Caco-2 (cell line): ENCODE measurements around the gene RHBDF2. TPM values are rescaled to one million over a fixed set of nuclear protein-coding genes. Genes with fewer than 3 reads are reported as not detected.
A peak's percentile ranks its signal among the peaks of the same experiment; 100 is the strongest.
"Not testable (repeated sequence)": the region's sequence is repeated elsewhere in the genome, so short reads cannot be mapped to it uniquely, and the experiment has no call there.

ENCODE experiments used
- BruUV-seq: library from RNA; stranded (reverse); fragments of 400-500 nt; replicated peaks from 2 replicates; lab custom pipeline; 2021; lab: Mats Ljungman, UMichigan
- CTCF ChIA-PET: fragments of 300-600 bp; sonication (Branson Sonifier 250); formaldehyde crosslinking; loops from one replicate; lab custom pipeline; 2022; ENCODE audit warnings: antibody characterized with exemption; lab: Charles Lee
- POLR2A ChIA-PET: fragments of 300-600 bp; sonication (Branson Sonifier 250); formaldehyde crosslinking; loops from one replicate; lab custom pipeline; 2022; ENCODE audit warnings: antibody characterized with exemption; lab: Charles Lee
- DNase-seq, 2 experiments: peaks; one replicate each; pipeline versions ENCODE4 v3.0.0 to v3.0.0-alpha.2; 2020 to 2022
- H3K27me3 ChIP-seq: replicated peaks from 2 replicates; pipeline ENCODE4 v1.6.0; 2011; ENCODE audit warnings: low read length; ENCODE audit not compliant: control insufficient read depth, insufficient read depth
- H3K36me3 ChIP-seq: 2 replicates; pipeline ENCODE4 v1.5.1; 2011; ENCODE audit warnings: low read length; ENCODE audit not compliant: control insufficient read depth, insufficient read depth
- H3K4me1 ChIP-seq: fragments of 250-450 bp; sonication (Bioruptor Pico); 2 replicates; pipeline ENCODE4 v1.5.1; 2020; ENCODE audit warnings: mild to moderate bottlenecking
- H3K4me3 ChIP-seq: 2 replicates; pipeline ENCODE4 v1.5.1; 2011; ENCODE audit warnings: low read depth, mild to moderate bottlenecking, control low read depth, low read length
- H3K9me3 ChIP-seq: fragments of 250-450 bp; sonication (Bioruptor Pico); 2 replicates; pipeline ENCODE4 v1.5.1; 2020; ENCODE audit warnings: mild to moderate bottlenecking, moderate library complexity
- H3K27ac Mint-ChIP-seq: one replicate; pipeline ENCODE4 v1.8.0; 2022; ENCODE audit warnings: mixed read lengths; ENCODE audit not compliant: unreplicated experiment
- H3K27me3 Mint-ChIP-seq: one replicate; pipeline ENCODE4 v1.8.0; 2022; ENCODE audit warnings: mixed read lengths; ENCODE audit not compliant: insufficient read depth, unreplicated experiment
- H3K36me3 Mint-ChIP-seq: one replicate; pipeline ENCODE4 v1.8.0; 2022; ENCODE audit warnings: mild to moderate bottlenecking, mixed read lengths; ENCODE audit not compliant: insufficient read depth, unreplicated experiment
- H3K4me1 Mint-ChIP-seq: one replicate; pipeline ENCODE4 v1.8.0; 2022; ENCODE audit warnings: low read depth, mixed read lengths; ENCODE audit not compliant: unreplicated experiment
- H3K4me3 Mint-ChIP-seq: one replicate; pipeline ENCODE4 v1.8.0; 2022; ENCODE audit warnings: mild to moderate bottlenecking, moderate library complexity, mixed read lengths; ENCODE audit not compliant: unreplicated experiment
- H3K9me3 Mint-ChIP-seq: one replicate; pipeline ENCODE4 v1.8.0; 2022; ENCODE audit warnings: mixed read lengths; ENCODE audit not compliant: unreplicated experiment
- intact Hi-C: fragments of 100-400 bp; cut with micrococcal nuclease; formaldehyde crosslinking; loops from one replicate; pipeline ENCODE4 v1.10.0; 2022; ENCODE audit not compliant: unreplicated experiment
- total RNA-seq: library from RNA; stranded (reverse); gene quantifications from 2 replicates; pipeline ENCODE4 v1.2.3, GENCODE V29; 2022
- TF ChIP-seq, protein P1 (sequence below), 2 experiments: fragments of 200-600 bp in 1 of 2; IDR thresholded peaks; 1 replicate in 1 of 2; 2 replicates in 1 of 2; pipeline versions ENCODE4 v1.5.1 to v1.8.0; 2011 to 2022; ENCODE audit warnings: antibody characterized with exemption in 1 of 2, control low read depth in 1 of 2, inconsistent platforms in 1 of 2, low read depth in 1 of 2, low read length in 1 of 2, mild to moderate bottlenecking in 1 of 2, moderate library complexity in 1 of 2; ENCODE audit not compliant: insufficient read depth in 1 of 2, severe bottlenecking in 1 of 2, unreplicated experiment in 1 of 2

RHBDF2 gene
- total RNA-seq, 1 experiment from 2014 or later: 33.8 TPM

- POLR2A ChIA-PET: no interaction called here
- peak overlapping the region; percentile 20 for H3K27ac Mint-ChIP-seq
- TF ChIP-seq, protein P1, sequence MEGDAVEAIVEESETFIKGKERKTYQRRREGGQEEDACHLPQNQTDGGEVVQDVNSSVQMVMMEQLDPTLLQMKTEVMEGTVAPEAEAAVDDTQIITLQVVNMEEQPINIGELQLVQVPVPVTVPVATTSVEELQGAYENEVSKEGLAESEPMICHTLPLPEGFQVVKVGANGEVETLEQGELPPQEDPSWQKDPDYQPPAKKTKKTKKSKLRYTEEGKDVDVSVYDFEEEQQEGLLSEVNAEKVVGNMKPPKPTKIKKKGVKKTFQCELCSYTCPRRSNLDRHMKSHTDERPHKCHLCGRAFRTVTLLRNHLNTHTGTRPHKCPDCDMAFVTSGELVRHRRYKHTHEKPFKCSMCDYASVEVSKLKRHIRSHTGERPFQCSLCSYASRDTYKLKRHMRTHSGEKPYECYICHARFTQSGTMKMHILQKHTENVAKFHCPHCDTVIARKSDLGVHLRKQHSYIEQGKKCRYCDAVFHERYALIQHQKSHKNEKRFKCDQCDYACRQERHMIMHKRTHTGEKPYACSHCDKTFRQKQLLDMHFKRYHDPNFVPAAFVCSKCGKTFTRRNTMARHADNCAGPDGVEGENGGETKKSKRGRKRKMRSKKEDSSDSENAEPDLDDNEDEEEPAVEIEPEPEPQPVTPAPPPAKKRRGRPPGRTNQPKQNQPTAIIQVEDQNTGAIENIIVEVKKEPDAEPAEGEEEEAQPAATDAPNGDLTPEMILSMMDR (IDR thresholded peaks at IDR 0.05; ENCODE audit: insufficient read depth in 1 of 2, low read depth in 1 of 2, low read length in 1 of 2, severe bottlenecking in 1 of 2, unreplicated experiment in 1 of 2): no peak
These were observed 23.6 kb upstream of the RHBDF2 start for GRCh38 chr17:76524598-76525512.

GRCh38 chr17:76523084-76524037 is 22.1 kb upstream of the RHBDF2 start:
- Histone ChIP-seq H3K9me3 (no peaks in the 10 kb centered on the region), H3K4me3 (no peak overlapping the region), H3K4me1 (peaks cover 4% of the 10 kb centered on the region; the same call in 1 of the 2 replicates), H3K36me3 (no peaks in the 10 kb centered on the region), H3K27me3 (no peaks in the 10 kb centered on the region)
- Mint-ChIP-seq H3K4me1 (no peaks in the 10 kb centered on the region), H3K27me3 (no peaks in the 10 kb centered on the region), H3K9me3 (no peaks in the 10 kb centered on the region), H3K4me3 (no peak overlapping the region), H3K27ac (no peak overlapping the region), H3K36me3 (no peaks in the 10 kb centered on the region)
- intact Hi-C loops: loop anchor here (1.0 kb wide), 1 partner anchor 24 kb away; no protein-coding TSS in a partner anchor
- peak in 1 of 2 experiments; percentile 85 for DNase-seq
- POLR2A ChIA-PET: interaction anchor here (1.5 kb wide), 1 partner anchor 34 kb away, joined by 3 read pairs; no protein-coding TSS in a partner anchor
- BruUV-seq: no TSS peak
- TF ChIP-seq, protein P1 (IDR thresholded peaks at IDR 0.05; ENCODE audit: insufficient read depth in 1 of 2, low read depth in 1 of 2, low read length in 1 of 2, severe bottlenecking in 1 of 2, unreplicated experiment in 1 of 2): peak; percentile 94 to 98
- CTCF ChIA-PET: interaction anchor here (0.6 to 2.1 kb wide), 10 partner anchors 12 to 332 kb away, joined by 3 to 8 read pairs (median 4); partner anchors contain the start of gene ST6GALNAC2

More at GRCh38 chr17:76524598-76525512, 23.6 kb upstream of the RHBDF2 start:
- Histone ChIP-seq H3K36me3 (no peaks in the 10 kb centered on the region), H3K4me3 (no peak overlapping the region), H3K4me1 (peaks cover 11% of the 10 kb centered on the region), H3K27me3 (no peaks in the 10 kb centered on the region), H3K9me3 (no peaks in the 10 kb centered on the region)
- Mint-ChIP-seq H3K27me3 (no peaks in the 10 kb centered on the region), H3K4me3 (no peak overlapping the region), H3K36me3 (no peaks in the 10 kb centered on the region), H3K9me3 (no peaks in the 10 kb centered on the region), H3K4me1 (no peaks in the 10 kb centered on the region)
- intact Hi-C loops: no loop called here
- CTCF ChIA-PET: interaction anchor here (0.9 to 2.1 kb wide), 3 partner anchors 16 to 156 kb away, joined by 3 to 8 read pairs (median 3); no protein-coding TSS in a partner anchor
- no peak for DNase-seq
- no TSS peak for BruUV-seq

- H3K27ac Mint-ChIP-seq, H3K4me1 Mint-ChIP-seq, POLR2A ChIA-PET, H3K4me3 Mint-ChIP-seq, intact Hi-C loops, H3K36me3 Mint-ChIP-seq, H3K27me3 Mint-ChIP-seq, DNase-seq, H3K9me3 Mint-ChIP-seq, BruUV-seq, H3K4me1 ChIP-seq, H3K36me3 ChIP-seq, H3K9me3 ChIP-seq, H3K27me3 ChIP-seq, H3K4me3 ChIP-seq: not testable (repeated sequence)
- CTCF ChIA-PET: interaction anchor here (0.8 kb wide), 1 partner anchor 24 kb away, joined by 3 read pairs; no protein-coding TSS in a partner anchor
These were observed 20.5 kb upstream of the RHBDF2 start for GRCh38 chr17:76521683-76522082.
